Activated naive CD4-positive, alpha-beta T cell treated with anti-CD3 and anti-CD28 coated beads for 36 hours (primary cell): Measurements from ENCODE around the gene PDIA5. TPM values are rescaled to one million over a fixed set of nuclear protein-coding genes. Genes with fewer than 3 reads are reported as not detected.
"Not testable (repeated sequence)": the region's sequence is repeated elsewhere in the genome, so short reads cannot be mapped to it uniquely, and the experiment has no call there.

Experiments used
- CTCF ChIA-PET: fragments of 350-600 bp; sonication (Branson Sonifier 250); formaldehyde crosslinking; loops from one replicate; lab custom pipeline; 2021; ENCODE audit warnings: antibody characterized with exemption; lab: Charles Lee
- DNase-seq: peaks from one replicate; pipeline ENCODE4 v3.0.0-alpha.2; 2020
- H3K27ac Mint-ChIP-seq: one replicate; pipeline ENCODE4 v1.8.0; 2021; ENCODE audit warnings: mild to moderate bottlenecking, mixed read lengths
- H3K27me3 Mint-ChIP-seq: one replicate; pipeline ENCODE4 v1.8.0; 2021; ENCODE audit warnings: low read depth, mixed read lengths
- H3K36me3 Mint-ChIP-seq: one replicate; pipeline ENCODE4 v1.8.0; 2021; ENCODE audit warnings: low read depth, mixed read lengths
- H3K4me1 Mint-ChIP-seq: one replicate; pipeline ENCODE4 v1.8.0; 2021; ENCODE audit warnings: low read depth, mixed read lengths
- H3K4me3 Mint-ChIP-seq: one replicate; pipeline ENCODE4 v1.8.0; 2021; ENCODE audit warnings: mild to moderate bottlenecking, moderate library complexity, mixed read lengths
- H3K9me3 Mint-ChIP-seq: one replicate; pipeline ENCODE4 v1.8.0; 2021; ENCODE audit warnings: mixed read lengths
- intact Hi-C: fragments of 100-400 bp; cut with micrococcal nuclease; formaldehyde crosslinking; loops from one replicate; pipeline ENCODE4 v1.15.1; 2023
- total RNA-seq, 2 experiments: library from RNA; stranded (reverse); gene quantifications; one replicate each; pipeline ENCODE4 v1.2.3, GENCODE V29; 2021

PDIA5 gene
- total RNA-seq, 2 experiments from 2014 or later: 20.7 to 21.2 TPM

DNA sequence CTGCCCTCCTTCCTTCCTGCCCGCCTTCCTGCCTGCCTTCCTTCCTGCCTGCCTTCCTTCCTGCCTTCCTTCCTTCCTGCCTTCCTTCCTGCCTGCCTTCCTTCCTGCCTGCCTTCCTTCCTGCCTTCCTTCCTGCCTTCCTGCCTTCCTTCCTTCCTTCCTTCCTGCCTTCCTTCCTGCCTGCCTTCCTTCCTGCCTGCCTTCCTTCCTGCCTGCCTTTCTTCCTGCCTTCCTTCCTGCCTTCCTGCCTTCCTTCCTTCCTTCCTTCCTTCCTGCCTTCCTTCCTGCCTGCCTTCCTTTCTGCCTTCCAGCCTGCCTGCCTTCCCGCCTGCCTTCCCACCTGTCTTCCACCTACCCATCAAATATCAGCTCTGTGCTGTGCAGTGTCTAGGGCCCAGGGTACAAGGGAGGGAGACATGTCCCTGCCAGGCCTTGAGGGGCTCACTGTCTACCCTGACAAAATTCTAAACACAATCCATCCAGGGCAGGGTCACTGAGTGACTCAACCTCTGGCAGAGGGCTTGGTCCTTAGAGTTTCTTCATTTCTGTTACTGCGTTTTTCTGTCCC, 85.1 kb downstream of the PDIA5 start:
- Mint-ChIP-seq H3K36me3 (peaks cover 61% of the 10 kb centered on the region), H3K27ac (peak overlapping the region; percentile 46)
- H3K4me1 Mint-ChIP-seq: not testable (repeated sequence)

DNA sequence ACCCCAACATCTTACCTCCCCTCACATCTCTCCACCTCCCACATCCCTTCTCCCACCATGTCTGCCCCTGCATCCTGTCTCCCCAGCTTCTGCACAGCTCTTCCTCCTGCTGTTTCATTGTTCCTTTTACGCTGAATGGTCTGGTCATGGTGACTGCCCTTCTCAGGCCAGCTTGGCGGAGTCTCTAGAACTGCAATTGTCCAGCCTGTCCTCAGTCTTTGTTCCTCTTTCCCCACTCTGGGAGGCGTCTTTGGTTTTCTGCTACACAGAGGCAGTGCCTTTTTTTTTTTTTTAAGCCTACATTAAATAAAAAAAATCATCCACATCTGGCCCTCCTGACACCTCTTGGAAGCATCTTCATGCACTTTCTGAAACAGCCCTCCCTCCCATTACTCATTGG, 85.9 kb downstream of the PDIA5 start:
- Mint-ChIP-seq H3K36me3 (peaks cover 56% of the 10 kb centered on the region), H3K27ac (no peak overlapping the region), H3K27me3 (no peaks in the 10 kb centered on the region), H3K4me3 (no peak overlapping the region), H3K4me1 (no peaks in the 10 kb centered on the region), H3K9me3 (peaks cover 3% of the 10 kb centered on the region)
- intact Hi-C loops: no loop called here
- DNase-seq: no peak
- CTCF ChIA-PET: no interaction called here

More for the DNA sequence above, 85.1 kb downstream of the PDIA5 start:
- H3K27me3 Mint-ChIP-seq, intact Hi-C loops, CTCF ChIA-PET, DNase-seq, H3K9me3 Mint-ChIP-seq, H3K4me3 Mint-ChIP-seq: not testable (repeated sequence)

DNA sequence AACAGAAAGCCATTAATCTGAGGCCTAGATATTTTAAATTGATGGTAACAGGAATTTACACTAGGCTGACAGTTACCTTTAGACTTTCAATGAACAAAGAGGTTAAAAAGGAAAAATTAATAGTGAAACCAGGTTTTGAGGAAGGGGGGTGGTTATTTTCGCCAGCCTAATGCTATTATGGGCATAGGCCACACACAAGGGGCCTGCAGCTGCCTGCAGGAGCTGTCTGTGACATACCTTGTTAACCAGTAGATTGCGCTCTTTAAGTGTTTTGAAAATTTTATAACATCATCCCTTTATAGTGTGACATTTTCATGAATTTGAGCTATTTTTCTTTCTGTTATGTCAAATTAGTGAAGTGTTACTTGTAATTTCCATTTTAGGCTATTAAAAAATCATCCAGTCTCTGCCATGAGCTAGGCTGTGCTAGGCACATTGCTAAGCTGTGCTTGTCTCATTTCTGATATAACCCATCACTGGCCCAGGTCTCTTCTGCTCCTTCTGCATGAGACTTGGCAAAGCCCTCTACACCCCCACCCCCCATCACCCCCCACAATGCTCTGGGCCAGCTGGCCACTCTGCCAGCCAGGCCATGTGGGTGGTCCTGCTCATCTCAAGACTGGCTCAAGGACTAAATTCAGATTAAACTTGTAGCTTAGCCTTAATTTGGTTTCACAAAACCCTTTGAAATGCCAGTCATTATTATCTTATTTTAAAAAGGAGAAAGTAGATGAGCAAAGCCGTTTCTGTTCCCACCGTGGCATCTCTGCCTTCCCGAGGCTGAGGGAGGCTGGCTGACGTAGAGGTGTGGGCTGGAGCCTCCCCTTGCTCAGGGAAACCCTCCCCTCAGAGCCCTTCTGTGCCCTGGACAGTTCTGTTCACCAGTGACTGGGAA, 86.5 kb downstream of the PDIA5 start:
- intact Hi-C loops: no loop called here

DNA sequence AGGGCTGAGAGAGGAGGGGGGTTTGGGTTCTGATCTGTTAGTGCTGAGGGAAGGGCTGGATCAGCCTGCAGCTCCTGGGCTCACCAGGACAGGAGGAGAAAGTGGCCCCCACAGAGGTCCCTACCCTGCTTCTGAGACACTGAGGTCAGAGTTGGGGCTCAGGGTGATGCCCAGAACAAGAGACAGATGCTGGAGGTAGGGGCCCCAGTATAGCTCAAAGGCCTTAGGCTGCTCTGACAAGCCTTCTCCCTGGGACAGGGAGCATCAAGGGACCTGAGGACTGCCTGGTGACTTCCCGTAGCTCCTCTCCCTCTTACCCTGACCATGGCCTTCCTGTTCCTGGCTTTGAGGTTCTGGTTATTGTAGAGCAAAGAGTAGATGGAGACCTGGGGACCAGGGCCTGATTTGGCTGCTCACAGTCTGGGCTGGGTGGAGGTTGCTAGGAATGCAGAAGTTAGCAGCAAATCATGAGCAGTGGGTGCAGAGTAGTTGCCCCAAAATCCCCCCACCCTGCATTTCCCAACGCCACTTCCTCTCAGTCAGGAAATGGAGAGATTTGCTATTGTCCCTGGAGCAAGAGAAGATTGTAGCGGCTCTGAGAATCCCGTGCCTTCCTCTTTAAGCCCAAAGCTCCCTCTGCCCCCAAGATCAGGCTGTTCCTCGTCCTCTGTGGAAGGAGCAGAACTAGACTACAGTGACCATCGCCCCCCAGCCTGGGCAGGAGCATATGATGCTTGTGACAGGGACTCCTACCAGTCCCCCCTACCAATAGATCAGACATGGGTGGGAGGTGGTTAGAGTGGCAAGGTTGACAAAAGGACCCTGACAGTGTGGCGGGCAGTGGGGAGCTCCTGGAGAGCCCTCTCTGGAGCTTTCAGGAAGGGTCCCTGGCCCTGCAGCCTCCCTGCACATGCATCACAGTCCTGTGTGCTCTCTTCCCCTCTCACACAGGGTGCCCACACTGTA, 87.5 kb downstream of the PDIA5 start:
- H3K27ac Mint-ChIP-seq: no peak overlapping the region
- peaks cover 3% of the 10 kb centered on the region for H3K9me3 Mint-ChIP-seq
- CTCF ChIA-PET: no interaction called here
- H3K36me3 Mint-ChIP-seq: peaks cover 51% of the 10 kb centered on the region
- no peaks in the 10 kb centered on the region for H3K27me3 Mint-ChIP-seq
- no peak for DNase-seq
- intact Hi-C loops: no loop called here
- no peak overlapping the region for H3K4me3 Mint-ChIP-seq
- H3K4me1 Mint-ChIP-seq: no peaks in the 10 kb centered on the region

More for the DNA sequence above, 86.5 kb downstream of the PDIA5 start:
- no peaks in the 10 kb centered on the region for H3K27me3 Mint-ChIP-seq
- no peaks in the 10 kb centered on the region for H3K4me1 Mint-ChIP-seq
- peaks cover 53% of the 10 kb centered on the region for H3K36me3 Mint-ChIP-seq
- peaks cover 3% of the 10 kb centered on the region for H3K9me3 Mint-ChIP-seq
- CTCF ChIA-PET: no interaction called here
- H3K27ac Mint-ChIP-seq: no peak overlapping the region
- no peak for DNase-seq
- no peak overlapping the region for H3K4me3 Mint-ChIP-seq

DNA sequence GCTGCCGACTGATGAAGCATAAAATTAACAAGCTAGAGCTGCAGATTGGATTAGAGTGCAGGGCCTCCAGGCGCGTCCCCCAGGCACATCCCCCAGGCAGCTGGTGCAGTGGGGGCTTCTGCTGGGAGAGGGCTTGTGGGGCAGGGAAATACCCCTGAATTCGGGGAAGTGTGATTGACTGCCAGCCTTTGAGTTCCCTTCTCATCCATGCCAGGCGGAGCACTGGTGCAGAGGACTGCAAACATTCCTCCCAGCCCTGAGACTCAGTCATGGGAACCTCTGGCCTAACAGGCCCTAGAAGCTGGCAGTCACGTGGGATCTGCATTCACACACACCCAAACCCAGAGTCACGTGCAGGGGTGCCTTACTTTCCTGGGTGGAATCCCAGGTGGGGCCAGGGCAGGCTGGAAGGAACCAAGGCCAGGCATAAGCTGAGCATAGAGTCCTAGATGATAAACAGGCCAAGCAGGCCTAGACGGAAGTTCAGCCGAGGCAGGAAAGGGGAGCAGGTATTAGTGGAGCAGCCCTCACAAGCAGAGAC, 88.7 kb downstream of the PDIA5 start:
- Mint-ChIP-seq H3K4me3 (no peak overlapping the region), H3K4me1 (no peaks in the 10 kb centered on the region), H3K27me3 (no peaks in the 10 kb centered on the region), H3K9me3 (peaks cover 3% of the 10 kb centered on the region), H3K27ac (no peak overlapping the region), H3K36me3 (peaks cover 48% of the 10 kb centered on the region)
- DNase-seq: no peak
- intact Hi-C loops: no loop called here
- CTCF ChIA-PET: no interaction called here

DNA sequence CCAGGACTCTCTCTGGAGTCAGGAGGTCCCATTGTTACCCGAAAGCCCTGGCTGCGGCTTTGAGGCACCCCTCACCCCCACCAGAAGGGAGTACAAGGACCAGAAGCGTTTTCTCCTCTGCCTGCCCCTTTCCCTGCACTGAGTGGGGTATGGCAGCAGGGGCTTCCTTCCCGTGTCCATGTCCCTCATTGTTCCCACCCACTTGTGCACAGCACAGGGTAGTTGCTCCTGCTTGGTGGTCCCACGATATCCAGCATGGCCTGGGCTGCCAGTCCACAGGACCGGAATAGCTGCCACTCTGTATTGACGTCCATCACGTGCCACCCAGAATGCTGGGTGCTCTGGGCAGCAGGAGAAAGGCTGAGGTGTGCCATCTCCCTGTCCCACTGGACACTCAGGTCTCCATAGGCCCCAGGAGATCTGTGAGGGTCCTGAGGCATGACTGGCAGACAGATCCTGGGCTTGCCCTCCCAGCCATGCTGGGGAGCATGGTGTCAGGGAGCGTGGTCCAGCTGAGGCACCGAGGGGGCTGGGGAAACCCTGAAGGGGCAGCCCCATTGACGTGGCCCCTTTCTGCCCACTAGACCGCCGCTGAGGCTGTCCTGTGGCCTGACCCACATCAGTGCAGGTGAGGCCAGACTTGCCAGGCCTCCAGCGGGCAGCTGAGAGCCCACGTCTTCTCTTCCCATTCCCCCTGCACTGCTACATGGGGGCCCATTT, 89.6 kb downstream of the PDIA5 start:
- DNase-seq: no peak
- CTCF ChIA-PET: no interaction called here
- Mint-ChIP-seq H3K9me3 (no peaks in the 10 kb centered on the region), H3K4me1 (no peaks in the 10 kb centered on the region), H3K27me3 (no peaks in the 10 kb centered on the region), H3K36me3 (peaks cover 44% of the 10 kb centered on the region), H3K27ac (no peak overlapping the region), H3K4me3 (no peak overlapping the region)
- intact Hi-C loops: no loop called here

DNA sequence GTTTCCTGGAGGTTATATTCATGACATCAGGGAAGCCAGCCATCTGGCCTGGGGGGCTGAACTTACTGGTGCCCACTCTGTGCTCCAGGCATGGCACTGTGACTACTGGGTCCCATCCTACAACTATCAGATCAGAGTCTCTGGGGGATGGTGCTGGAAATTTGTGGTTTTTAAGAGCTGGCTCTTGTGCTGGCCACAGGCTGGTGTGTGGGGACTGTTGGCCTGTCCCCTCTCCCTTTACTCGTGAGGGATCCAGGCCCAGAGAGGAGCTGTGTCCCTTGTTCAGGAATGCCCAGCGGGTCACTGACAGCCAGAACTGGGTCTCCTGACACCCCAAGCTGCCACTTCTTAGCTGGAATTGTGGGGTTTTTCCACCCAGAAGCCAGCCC, 90.4 kb downstream of the PDIA5 start:
- no peak overlapping the region for H3K27ac Mint-ChIP-seq
- H3K4me3 Mint-ChIP-seq: no peak overlapping the region
- CTCF ChIA-PET: no interaction called here
- intact Hi-C loops: no loop called here
- no peak for DNase-seq
- H3K9me3 Mint-ChIP-seq: no peaks in the 10 kb centered on the region
- no peaks in the 10 kb centered on the region for H3K4me1 Mint-ChIP-seq
- peaks cover 41% of the 10 kb centered on the region for H3K36me3 Mint-ChIP-seq
- H3K27me3 Mint-ChIP-seq: no peaks in the 10 kb centered on the region

DNA sequence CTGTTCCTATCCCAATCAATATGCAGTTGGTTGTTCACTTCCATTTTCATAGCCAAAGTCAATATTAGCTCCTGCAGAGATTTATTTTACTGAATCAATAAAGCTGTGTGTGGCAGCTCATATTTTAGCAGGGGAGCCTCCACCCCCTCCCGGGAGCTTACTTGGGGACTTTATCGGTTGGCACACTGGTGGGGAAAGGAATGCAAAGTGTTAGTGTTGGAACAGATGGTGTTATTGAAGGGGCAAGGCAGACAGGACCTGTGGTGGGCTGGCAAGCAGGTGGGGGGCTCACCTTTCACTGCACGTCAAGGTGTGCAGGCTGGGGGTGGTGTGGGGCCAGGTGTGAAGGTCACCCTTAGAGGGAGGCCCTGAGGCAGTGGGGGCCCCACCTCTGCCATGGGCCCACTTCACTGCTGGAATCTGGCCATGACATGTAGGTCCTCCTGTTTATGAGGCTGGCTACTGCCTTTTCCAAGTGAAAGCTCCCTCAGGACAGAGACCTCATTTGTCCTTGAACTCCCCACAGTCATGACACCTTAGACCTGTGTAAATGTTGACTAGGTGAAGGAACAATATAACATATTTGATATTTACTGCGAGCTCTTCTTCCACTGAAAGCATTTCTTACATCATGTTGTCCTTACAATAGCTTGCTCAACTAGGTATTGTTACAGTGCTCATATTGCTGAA, 90.9 kb downstream of the PDIA5 start:
- CTCF ChIA-PET: no interaction called here
- intact Hi-C loops: no loop called here
- Mint-ChIP-seq H3K36me3 (peaks cover 42% of the 10 kb centered on the region), H3K27ac (no peak overlapping the region), H3K4me3 (no peak overlapping the region), H3K9me3 (no peaks in the 10 kb centered on the region), H3K27me3 (no peaks in the 10 kb centered on the region), H3K4me1 (no peaks in the 10 kb centered on the region)
- no peak for DNase-seq

DNA sequence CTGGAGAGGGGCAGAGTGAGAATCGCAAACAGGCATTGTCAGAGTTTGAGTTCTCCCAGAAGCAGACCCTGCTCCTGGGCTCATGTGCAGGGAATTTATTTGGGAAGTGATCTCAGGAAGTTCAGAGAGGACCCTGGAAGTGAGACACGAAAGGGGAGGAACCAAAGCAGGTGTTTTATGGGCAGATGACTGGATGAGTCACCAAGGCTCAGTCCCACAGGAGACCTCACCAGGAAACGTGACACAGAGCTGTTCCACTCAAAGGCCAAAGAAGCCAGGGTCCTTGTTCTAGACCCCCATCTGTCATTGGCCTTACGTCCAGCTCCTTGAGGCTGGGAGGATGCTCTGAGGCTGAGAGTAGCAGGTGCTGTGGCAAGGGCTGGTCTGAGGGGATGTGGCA, 91.5 kb downstream of the PDIA5 start:
- H3K27me3 Mint-ChIP-seq: no peaks in the 10 kb centered on the region
- no peaks in the 10 kb centered on the region for H3K4me1 Mint-ChIP-seq
- no peak overlapping the region for H3K27ac Mint-ChIP-seq

DNA sequence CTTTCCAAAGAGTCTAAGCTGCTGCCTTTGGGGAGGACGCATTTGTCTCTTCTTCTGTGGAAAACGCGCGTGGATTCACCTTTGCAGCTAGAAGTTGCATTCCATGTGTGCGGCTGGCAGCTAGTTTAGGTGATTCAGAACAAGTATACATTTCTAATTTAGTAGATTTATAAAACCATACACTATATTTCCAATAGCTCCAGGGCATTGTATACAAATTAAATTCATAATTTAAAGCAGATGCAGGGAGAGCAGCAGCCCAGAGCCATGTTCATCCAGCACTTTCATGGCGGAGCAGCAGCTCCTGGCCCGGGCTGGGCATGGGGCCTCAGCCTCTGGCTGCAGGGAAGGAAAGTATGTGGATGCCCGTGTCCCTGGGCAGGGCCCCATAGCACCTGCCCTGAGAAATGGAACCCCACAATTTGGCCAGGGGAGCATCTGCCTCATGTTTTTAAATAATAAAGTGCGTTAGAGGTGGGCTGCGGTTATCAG, 92.1 kb downstream of the PDIA5 start:
- Mint-ChIP-seq H3K36me3 (peaks cover 54% of the 10 kb centered on the region), H3K4me1 (no peaks in the 10 kb centered on the region), H3K27ac (no peak overlapping the region), H3K27me3 (no peaks in the 10 kb centered on the region), H3K9me3 (no peaks in the 10 kb centered on the region), H3K4me3 (no peak overlapping the region)
- DNase-seq: no peak
- intact Hi-C loops: no loop called here
- CTCF ChIA-PET: interaction anchor here (0.8 to 0.9 kb wide), 2 partner anchors 69 to 136 kb away, joined by 3 read pairs; no protein-coding TSS in a partner anchor

More for the DNA sequence above, 91.5 kb downstream of the PDIA5 start:
- no peak for DNase-seq
- CTCF ChIA-PET: interaction anchor here (0.8 kb wide), 1 partner anchor 135 kb away, joined by 3 read pairs; no protein-coding TSS in a partner anchor
- intact Hi-C loops: no loop called here
- Mint-ChIP-seq H3K4me3 (no peak overlapping the region), H3K9me3 (no peaks in the 10 kb centered on the region), H3K36me3 (peaks cover 48% of the 10 kb centered on the region)
